ENCODE results near the gene CCNI2. TPM values are rescaled to one million over a fixed set of nuclear protein-coding genes. Genes with fewer than 3 reads are reported as not detected.

The CCNI2 gene
- total RNA-seq, 1 experiment from 2014 or later: not detected

DNA sequence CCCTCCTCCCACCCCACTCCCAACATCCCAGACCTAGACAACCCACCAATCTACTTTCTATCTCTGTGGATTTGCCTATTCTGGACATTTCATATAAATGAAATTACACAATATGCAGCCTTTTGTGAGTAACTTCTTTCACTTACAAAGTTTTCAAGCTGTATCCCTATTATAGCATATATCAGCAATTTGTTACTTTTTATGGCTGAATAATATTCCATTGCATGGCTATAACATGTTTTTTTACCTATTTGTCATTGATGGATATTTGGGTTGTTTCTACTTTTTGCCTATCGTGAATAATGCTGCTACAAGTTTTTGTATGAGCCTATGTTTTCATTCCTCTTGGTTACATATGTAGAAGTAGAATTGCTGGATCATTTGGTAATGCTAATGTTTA is 8.0 kb upstream of the CCNI2 start:
- Histone ChIP-seq H3K4me1 (replicated peaks) (peaks cover 11% of the 10 kb centered on the region), H3K9me3 (replicated peaks) (0 out of 2 replicates have a peak, but pooled peaks cover 3% of the 10 kb centered on the region), H3K27me3 (replicated peaks) (peaks cover 9% of the 10 kb centered on the region; the same call in 1 of the 2 replicates), H3K27ac (no peak overlapping the region), H3K36me3 (peaks cover 3% of the 10 kb centered on the region; the same call in 1 of the 2 replicates), H3K4me3 (no peak overlapping the region)
- no peak for DNase-seq (ENCODE audit: low read depth in 1 of 2, low spot score in 2 of 2)

DNA sequence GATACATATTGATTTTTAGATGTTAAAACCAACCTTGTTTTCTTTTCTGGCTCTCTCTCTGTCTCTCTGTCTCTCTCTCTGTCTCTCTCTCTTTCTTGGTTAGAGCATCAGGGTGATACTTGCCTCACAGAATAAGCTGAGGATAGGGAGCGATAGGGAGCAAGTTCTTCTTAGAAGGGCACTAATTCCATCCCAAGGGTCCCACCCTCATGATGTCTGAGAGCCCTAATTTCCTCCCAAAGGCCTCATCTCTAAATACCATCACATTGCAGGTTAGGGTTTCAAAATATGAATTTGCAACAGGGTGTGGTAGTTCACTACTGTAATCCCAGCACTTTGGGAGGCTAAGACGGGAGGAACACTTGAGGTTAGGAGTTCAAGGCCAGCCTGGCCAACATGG is 5.1 kb upstream of the CCNI2 start:
- Histone ChIP-seq H3K27me3 (replicated peaks) (peaks cover 25% of the 10 kb centered on the region), H3K4me1 (replicated peaks) (peaks cover 10% of the 10 kb centered on the region), H3K9me3 (replicated peaks) (0 out of 2 replicates have a peak, but pooled peaks cover 3% of the 10 kb centered on the region), H3K27ac (no peak overlapping the region), H3K4me3 (no peak overlapping the region), H3K36me3 (peaks cover 2% of the 10 kb centered on the region; the same call in 1 of the 2 replicates)
- no peak for DNase-seq (ENCODE audit: low read depth in 1 of 2, low spot score in 2 of 2)

DNA sequence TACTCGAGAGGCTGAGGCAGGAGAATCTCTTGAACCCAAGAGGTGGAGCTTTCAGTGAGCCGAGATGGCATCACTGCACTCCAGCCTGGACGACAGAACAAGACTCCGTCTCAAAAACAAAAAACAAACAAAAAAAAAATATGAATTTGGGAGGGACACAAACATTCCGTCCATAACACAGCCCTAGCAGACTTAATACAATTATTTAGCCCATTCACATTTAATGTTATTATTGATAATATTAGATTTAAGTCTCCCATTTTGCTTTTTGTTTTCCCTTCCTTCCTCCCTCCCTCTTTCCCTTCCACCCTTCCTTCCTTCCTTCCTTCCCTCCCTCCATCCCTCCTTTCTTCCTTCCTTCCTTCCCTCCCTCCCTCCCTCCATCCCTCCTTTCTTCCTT is 4.6 kb upstream of the CCNI2 start:
- Histone ChIP-seq H3K27ac (no peak overlapping the region), H3K4me1 (replicated peaks) (peaks cover 12% of the 10 kb centered on the region), H3K36me3 (no peaks in the 10 kb centered on the region), H3K27me3 (replicated peaks) (peaks cover 29% of the 10 kb centered on the region), H3K4me3 (no peak overlapping the region), H3K9me3 (replicated peaks) (0 out of 2 replicates have a peak, but pooled peaks cover 3% of the 10 kb centered on the region)
- no peak for DNase-seq (ENCODE audit: low read depth in 1 of 2, low spot score in 2 of 2)

DNA sequence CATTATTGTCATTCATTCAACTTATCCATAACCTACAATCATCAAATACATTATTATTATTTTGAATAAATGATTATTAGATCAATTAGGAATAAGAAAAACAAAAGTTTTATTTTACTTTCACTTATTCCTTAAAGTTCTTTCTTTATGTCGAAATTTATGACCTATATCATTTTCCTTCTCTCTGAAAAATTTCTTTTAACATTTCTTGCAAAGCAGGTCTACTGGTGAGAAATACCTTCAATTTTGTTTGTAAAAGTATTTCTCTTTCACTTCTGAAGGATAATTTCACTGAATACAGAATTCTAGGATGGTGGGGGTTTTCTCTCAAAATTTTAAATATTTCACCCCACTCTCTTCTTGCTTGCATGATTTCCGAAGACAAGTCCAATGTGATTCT is 2.6 kb upstream of the CCNI2 start:
- H3K27ac ChIP-seq: no peak overlapping the region
- no peaks in the 10 kb centered on the region for H3K36me3 ChIP-seq
- peaks cover 29% of the 10 kb centered on the region for H3K27me3 ChIP-seq (replicated peaks)
- H3K9me3 ChIP-seq (replicated peaks): 0 out of 2 replicates have a peak, but pooled peaks cover 3% of the 10 kb centered on the region
- peaks cover 9% of the 10 kb centered on the region for H3K4me1 ChIP-seq (replicated peaks)
- H3K4me3 ChIP-seq: no peak overlapping the region
- DNase-seq (ENCODE audit: low read depth in 1 of 2, low spot score in 2 of 2): no peak

DNA sequence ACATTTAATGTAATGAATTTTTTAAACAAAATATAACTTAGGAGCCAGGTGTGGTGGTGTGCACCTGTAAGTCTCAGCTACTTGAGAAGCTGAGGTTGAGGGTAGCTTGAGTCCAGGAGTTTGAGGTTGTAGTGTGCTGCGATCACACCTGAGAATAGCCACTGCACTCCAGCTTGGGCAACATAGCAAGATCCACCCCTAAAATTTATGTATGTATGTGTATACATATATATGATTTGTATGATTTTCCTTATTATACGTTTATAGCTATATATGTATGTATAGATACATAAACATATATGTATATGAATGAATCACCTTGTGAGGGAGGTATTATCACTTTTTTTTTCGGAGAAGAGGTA is 653 bp upstream of the CCNI2 start:
- peaks cover 19% of the 10 kb centered on the region for H3K27me3 ChIP-seq (replicated peaks)
- DNase-seq (ENCODE audit: low read depth in 1 of 2, low spot score in 2 of 2): no peak
- no peaks in the 10 kb centered on the region for H3K36me3 ChIP-seq
- 0 out of 2 replicates have a peak, but pooled peaks cover 3% of the 10 kb centered on the region for H3K9me3 ChIP-seq (replicated peaks)
- peak overlapping the region; percentile 39 for H3K4me3 ChIP-seq
- H3K4me1 ChIP-seq (replicated peaks): peaks cover 9% of the 10 kb centered on the region
- no peak overlapping the region for H3K27ac ChIP-seq

DNA sequence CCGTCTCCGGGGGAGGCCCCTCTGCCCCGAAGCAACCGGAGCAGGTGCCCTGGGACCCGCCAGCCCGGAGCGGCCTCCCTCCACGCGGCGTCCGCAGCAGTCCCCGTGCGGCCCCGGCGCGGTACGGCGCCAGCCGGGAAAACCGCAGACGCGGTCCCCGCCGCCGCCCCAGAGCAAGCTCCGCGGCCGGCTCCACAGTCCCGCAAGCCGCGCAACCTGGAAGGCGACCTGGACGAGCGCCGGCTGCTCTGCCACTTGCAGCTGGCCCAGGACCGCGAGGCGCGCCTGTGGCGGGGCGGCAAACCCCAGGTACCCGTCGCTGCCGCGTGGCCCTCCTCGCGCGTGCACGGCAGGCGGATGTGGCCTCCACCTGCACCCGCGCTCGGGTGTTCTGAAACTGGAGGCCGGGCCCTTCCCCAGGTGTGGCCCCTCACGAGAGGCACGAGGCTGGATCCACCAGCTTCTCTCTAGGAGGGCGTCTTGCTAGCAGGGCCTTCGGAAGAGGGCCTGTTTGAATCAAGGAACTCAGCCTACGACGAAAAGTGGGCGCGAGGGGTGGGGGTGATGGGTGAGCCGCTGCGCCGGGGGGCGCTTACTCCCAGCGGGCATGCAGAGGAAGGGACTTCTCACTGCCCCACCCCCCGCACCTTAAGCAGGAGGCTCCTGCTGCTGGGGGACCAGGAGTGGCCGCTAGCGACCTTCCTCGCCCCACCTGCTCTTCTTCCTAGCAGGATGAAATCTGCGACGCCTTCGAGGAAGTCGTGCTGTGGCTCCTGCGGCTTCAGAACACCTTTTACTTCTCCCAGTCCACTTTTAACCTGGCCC is 602 bp downstream of the CCNI2 start:
- Histone ChIP-seq H3K36me3 (no peaks in the 10 kb centered on the region), H3K9me3 (replicated peaks) (no peaks in the 10 kb centered on the region), H3K27me3 (replicated peaks) (peaks cover 19% of the 10 kb centered on the region), H3K27ac (no peak overlapping the region), H3K4me1 (replicated peaks) (peaks cover 9% of the 10 kb centered on the region), H3K4me3 (peak overlapping the region; percentile 39; the same call in 1 of the 2 replicates)
- peak in 1 of 2 experiments; percentile 44 for DNase-seq (ENCODE audit: low read depth in 1 of 2, low spot score in 2 of 2)

DNA sequence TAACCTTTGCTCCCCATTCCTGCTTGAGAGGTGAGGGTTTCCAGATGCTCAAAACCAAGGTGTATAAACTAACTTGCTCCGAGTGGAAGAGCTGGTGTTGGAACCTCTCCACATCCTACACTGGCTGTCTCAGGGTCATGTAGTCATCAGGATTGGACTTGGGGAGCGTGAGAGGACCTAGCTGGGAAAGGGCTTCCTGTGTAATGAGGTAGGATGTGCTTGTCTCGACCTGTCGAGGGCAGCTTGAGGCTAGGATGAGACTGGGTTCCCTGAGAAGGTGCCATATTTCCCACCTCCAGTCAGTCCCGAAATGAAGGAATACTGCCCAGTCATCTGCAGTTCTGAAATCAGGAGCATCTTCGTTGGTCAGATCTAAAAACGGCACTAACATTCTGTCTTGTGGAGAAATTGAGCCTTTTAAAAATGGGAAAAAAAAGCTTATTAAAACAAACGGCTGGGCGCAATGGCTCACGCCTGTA is 1.3 kb downstream of the CCNI2 start:
- peaks cover 19% of the 10 kb centered on the region for H3K27me3 ChIP-seq (replicated peaks)
- H3K36me3 ChIP-seq: no peaks in the 10 kb centered on the region
- H3K4me3 ChIP-seq: no peak overlapping the region
- no peak for DNase-seq (ENCODE audit: low read depth in 1 of 2, low spot score in 2 of 2)
- no peak overlapping the region for H3K27ac ChIP-seq
- H3K4me1 ChIP-seq (replicated peaks): peaks cover 9% of the 10 kb centered on the region
- H3K9me3 ChIP-seq (replicated peaks): no peaks in the 10 kb centered on the region

DNA sequence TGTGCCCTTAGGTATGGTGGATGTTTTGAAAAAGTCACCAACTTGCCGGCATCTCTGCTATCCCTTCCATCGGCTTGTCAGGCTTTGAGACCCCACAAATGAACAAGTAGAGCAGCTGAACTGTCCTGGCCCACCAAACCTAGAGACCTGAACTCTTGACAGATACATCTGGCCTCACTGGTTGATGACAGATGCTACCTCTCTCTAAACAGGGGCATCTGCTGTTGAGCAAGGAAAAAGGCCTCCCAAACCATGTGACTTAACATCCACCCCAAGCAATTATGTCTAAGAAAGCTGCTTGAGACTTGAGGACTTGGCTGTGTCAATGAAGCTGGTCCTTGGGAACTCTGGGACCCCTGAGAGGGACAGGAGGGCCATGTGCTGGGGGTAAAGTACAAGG is 2.3 kb downstream of the CCNI2 start:
- no peaks in the 10 kb centered on the region for H3K9me3 ChIP-seq (replicated peaks)
- H3K36me3 ChIP-seq: no peaks in the 10 kb centered on the region
- H3K4me3 ChIP-seq: no peak overlapping the region
- H3K27ac ChIP-seq: no peak overlapping the region
- peaks cover 9% of the 10 kb centered on the region for H3K4me1 ChIP-seq (replicated peaks)
- peaks cover 19% of the 10 kb centered on the region for H3K27me3 ChIP-seq (replicated peaks)
- DNase-seq (ENCODE audit: low read depth in 1 of 2, low spot score in 2 of 2): no peak

DNA sequence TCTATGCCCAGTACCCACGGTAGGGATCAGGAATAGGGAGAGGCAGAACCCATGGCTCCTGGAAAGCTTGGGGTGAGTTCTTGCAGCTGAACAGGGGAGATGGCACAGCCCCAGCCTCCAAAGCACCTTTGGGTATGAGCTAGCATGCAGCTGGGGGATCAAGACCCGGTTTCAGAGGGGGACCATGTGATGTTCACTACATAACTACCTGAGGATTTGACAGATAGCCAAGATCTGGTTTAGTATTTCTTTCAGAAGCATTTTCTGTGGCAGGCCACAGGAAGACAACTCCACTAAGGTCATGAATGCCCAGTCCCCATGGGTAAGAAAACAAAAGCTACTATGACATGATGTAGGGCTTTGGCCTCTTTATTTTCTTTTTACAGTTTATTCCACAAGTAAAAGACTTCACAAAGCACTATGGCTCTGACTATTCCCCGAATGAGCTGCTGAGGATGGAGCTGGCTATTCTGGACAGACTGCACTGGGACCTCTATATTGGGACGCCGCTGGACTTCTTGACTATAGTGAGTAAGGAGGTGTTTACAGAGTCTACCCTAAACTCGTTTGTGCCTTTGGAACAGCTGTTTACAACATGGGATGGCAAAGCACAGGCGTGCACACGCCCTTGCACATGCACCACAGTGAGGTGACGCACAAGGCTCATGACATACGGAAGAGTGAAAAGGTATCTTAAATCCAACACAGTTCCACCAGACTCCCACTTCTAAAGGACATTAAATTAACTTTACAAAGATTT is 3.4 kb downstream of the CCNI2 start:
- Histone ChIP-seq H3K4me3 (no peak overlapping the region), H3K9me3 (replicated peaks) (no peaks in the 10 kb centered on the region), H3K27ac (no peak overlapping the region), H3K36me3 (no peaks in the 10 kb centered on the region), H3K4me1 (replicated peaks) (peaks cover 9% of the 10 kb centered on the region), H3K27me3 (replicated peaks) (peaks cover 17% of the 10 kb centered on the region)
- peak in 1 of 2 experiments; percentile 40 for DNase-seq (ENCODE audit: low read depth in 1 of 2, low spot score in 2 of 2)

DNA sequence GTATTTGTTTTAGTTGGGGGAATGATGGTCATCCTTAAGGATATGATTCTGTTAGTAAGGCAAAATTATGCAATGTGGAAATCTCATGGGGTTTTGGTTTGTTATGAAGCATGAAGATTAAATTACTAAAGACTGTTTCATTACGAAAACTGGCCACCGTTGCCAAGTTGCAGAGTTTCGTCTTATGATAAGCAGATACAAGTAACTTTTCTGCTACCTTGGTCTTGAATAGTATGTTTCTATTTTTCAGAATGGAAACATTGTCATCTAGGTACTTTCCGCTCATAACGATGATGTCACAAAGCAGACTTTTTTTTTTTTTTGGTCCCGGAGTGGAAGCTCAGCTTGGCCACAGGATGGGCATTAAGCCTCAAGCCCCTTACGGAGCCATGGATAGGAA is 4.2 kb downstream of the CCNI2 start:
- H3K4me3 ChIP-seq: no peak overlapping the region
- H3K27me3 ChIP-seq (replicated peaks): peaks cover 9% of the 10 kb centered on the region
- no peak overlapping the region for H3K27ac ChIP-seq
- DNase-seq (ENCODE audit: low read depth in 1 of 2, low spot score in 2 of 2): peak in 1 of 2 experiments; percentile 35
- H3K4me1 ChIP-seq (replicated peaks): peaks cover 9% of the 10 kb centered on the region
- no peaks in the 10 kb centered on the region for H3K9me3 ChIP-seq (replicated peaks)
- no peaks in the 10 kb centered on the region for H3K36me3 ChIP-seq

DNA sequence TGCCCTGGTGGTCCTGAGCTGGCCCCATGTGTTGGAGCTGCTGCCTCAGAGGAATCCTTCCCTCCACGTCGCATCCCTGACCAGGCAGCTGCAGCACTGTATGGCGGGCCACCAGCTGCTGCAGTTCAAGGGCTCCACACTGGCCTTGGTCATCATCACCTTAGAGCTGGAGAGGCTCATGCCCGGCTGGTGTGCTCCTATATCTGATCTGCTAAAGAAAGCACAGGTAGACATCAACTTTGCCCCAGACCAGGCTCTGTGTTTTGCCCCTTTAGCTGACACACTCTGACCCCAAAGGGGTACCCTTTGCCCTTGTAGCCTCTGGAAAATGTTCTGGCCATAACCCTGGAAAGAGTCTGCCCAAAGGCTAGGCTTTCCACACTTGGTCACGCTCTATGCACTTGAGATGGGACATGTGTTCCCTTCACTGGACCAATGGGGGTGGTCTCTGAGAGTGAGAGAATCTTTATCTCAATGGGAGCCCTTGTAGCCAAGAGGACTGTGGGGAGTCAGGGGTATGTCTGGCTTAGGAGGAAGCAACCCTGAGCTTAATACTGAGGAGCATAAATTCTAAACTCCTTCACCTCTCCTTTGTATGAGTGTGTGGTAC is 4.8 kb downstream of the CCNI2 start:
- no peak overlapping the region for H3K27ac ChIP-seq
- peak in 1 of 2 experiments; percentile 35 for DNase-seq (ENCODE audit: low read depth in 1 of 2, low spot score in 2 of 2)

DNA sequence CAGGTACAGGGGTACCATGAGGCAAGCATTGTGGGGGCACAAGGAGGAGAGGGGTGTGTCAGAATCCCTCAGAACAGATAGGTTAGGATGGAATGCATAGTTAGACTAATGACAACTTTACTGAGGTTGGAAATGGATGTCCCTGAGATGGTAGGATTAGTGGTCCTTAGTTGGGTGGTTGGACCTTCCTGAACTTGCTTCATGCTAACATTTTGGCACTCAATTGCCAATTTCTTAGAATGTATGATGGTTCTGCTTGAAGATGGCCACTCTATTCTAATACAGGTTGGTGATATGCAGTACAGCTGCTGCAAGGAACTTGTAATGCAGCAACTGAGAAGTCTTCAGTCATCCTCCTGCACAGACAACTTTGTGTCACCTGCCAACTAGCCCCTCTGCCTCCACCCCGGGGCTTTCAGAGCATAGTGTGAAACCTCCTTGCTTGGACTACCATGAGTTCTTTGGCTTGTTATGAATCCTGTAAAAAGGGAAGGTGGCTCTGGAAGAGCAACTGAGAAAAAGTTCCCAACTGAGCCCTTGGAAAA is 5.4 kb downstream of the CCNI2 start:
- Histone ChIP-seq H3K36me3 (peaks cover 4% of the 10 kb centered on the region), H3K9me3 (replicated peaks) (no peaks in the 10 kb centered on the region), H3K27ac (no peak overlapping the region), H3K27me3 (replicated peaks) (no peaks in the 10 kb centered on the region; the same call in 1 of the 2 replicates), H3K4me3 (no peak overlapping the region), H3K4me1 (replicated peaks) (no peaks in the 10 kb centered on the region)
- peak in 1 of 2 experiments; percentile 9 for DNase-seq (ENCODE audit: low read depth in 1 of 2, low spot score in 2 of 2)

More for the DNA sequence above, 4.8 kb downstream of the CCNI2 start:
- H3K36me3 ChIP-seq: no peaks in the 10 kb centered on the region
- no peaks in the 10 kb centered on the region for H3K9me3 ChIP-seq (replicated peaks)
- no peak overlapping the region for H3K4me3 ChIP-seq
- peaks cover 5% of the 10 kb centered on the region; the same call in 1 of the 2 replicates for H3K27me3 ChIP-seq (replicated peaks)
- peaks cover 4% of the 10 kb centered on the region for H3K4me1 ChIP-seq (replicated peaks)
